Stimulated activated CD8-positive, alpha-beta memory T cell treated with anti-CD3 and anti-CD28 coated beads, Interleukin-4, amount 100 ng/mL, for 1 hour (primary cell): Measurements from ENCODE around the gene USP48.
"Not testable (repeated sequence)": the region's sequence is repeated elsewhere in the genome, so short reads cannot be mapped to it uniquely, and the experiment has no call there.

Source experiments
- DNase-seq, 2 donors: peaks; one replicate each; pipeline ENCODE4 v3.0.0-alpha.2; 2020; ENCODE audit warnings: low read depth in 2 of 2, low spot score in 1 of 2

The USP48 gene

DNA sequence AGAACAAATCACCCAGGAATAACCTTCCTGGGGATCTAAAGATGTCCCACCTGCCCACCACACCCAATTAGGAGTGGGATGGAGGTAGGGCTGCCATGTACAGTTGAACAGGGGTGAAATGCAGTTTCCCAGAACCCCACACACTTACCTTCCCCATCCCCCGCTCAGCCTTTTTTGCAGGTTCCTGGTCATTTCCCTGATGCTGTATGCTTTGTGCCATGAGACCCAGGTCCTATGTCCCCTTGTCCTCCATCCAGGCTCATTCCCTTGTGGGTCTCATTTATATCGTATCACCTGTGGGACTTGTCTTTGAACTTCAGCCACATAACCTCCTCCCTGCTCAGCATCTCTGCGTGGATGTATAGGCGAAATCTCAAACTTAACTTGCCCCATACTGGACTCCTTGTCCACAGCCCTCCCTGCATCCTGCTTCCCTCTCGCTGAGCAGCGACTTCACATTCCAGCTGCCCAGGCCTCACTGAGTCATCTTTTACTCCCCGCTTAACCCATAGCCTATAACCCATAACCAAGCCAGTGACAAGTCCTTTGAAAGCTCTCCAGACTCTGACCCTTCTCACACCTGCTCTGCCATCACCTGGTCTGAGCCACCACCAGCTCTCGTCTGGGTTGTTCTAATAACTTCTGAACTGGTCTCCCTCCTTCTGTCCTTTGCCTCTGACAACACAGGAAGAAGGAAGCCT is 33.8 kb upstream of the USP48 start:
- DNase-seq, result no peak

- DNase-seq, result no peak
Measured at GRCh38 chr1:21815724-21816321, 32.9 kb upstream of the USP48 start.

DNA sequence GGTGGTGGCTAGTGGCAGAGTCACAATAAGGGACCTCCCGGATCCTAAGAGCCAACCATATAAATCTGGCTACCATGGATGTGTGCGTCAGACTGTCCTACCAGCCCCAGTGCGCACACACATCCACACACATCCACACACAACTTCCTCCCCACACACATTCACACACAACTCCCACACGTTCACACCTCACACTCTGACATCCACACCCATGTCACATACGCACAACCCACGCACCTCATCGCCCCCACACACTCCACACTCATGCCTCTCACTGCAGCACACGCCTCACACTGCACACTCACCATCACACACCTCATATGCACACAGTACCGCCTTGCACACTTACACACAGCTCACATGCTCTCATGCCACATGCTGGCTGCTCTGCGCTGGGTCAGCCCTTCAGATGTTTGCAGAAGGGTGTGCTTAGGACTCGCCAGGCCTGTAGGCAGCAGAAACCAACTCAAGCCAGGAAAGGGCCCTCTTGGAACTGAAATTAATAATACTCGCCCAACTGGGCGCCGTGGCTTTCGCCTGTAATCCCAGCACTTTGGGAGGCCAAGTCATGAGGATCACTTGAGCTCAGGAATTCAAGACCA is 32.1 kb upstream of the USP48 start:
- no peak for DNase-seq

- DNase-seq, result no peak
Measured at GRCh38 chr1:21814241-21814918, 31.4 kb upstream of the USP48 start.

DNA sequence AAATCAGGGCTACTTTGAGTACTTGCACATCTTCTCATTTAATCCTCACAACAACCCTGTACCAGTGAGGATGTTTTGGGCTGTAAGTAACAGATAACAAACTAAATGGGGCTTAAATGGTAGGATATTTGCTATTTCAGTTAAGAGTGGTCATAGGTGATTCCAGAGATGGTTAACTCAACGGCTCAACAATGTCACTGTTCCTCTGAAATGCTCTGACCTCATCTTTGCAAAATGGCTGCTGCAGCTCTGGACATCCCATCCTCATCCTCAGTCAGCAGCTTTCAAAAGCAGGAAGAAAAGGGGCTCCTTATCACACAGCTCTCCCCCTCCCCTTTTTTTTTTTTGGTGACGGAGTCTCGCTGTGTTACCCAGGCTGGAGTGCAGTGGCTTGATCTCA is 30.6 kb upstream of the USP48 start:
- DNase-seq, result no peak

DNA sequence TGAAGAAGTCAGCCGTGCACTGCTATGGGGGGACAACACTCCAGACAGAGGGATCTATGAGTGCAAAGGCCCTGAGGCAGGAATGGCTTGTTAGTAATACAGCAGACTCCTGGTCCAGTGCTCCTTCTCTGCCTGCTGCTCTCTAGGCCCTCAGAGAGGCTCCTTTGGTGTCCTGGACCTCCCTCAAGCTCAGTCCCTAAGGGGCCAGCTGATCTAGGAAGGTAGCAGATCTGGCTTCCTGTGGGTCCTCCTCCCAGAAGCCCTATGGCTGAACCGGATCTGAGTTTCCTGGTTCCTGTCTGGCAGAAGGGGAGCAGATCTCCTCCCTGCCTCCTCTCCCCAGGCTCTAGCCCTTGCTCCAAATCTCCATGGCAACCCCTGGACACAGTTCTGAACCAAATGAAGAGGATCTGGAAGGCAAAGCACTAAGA is 28.9 kb upstream of the USP48 start, which contains the start of gene LDLRAD2:
Gene LDLRAD2, plus strand, starts transcription at position 391 of the 431 bp plus-strand sequence. CDS start 187 bp downstream, outside the sequence.
- no peak for DNase-seq

- DNase-seq, result no peak
Measured at GRCh38 chr1:21804536-21804935, 21.6 kb upstream of the USP48 start.

DNA sequence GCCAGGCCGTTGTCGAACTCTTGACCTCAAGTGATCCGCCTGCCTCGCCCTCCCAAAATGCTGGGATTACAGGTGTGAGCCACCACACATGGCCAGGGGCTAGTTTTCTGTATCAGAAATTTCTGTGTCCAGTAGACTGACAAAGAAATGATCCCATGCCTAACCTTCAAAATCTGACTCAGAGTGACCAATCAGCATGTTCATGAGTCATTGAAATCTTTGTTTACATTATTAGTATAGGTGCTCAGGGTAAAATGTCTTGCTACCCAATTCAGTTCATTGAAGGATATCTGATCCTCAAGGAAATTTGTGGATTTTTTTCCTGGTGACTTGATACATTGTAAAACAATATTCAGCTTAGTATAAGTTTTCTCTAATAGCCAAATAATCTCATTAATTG is 18.2 kb upstream of the USP48 start:
- DNase-seq, result no peak

GRCh38 chr1:21799730-21800129 is 16.8 kb upstream of the USP48 start:
- no peak for DNase-seq

DNA sequence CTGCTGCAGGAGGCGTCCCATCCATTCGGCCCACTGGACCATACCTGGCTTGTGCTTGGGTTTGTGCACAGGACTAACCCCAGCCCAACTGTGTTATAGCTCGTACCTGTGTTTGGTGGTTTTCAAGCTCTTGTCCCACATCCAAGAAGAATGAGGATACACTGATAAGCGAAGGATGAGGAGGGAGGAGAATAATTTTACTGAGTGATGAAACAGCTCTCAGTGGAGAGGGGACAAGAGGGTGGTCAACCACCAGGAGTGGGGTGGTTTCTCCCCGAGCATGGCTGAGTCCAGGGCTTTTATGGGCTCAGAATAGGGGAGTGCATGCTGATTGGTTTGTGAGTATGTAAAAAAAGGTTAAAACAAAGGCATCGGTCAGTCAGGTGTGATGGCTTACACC is 12.1 kb upstream of the USP48 start:
- DNase-seq, result no peak

DNA sequence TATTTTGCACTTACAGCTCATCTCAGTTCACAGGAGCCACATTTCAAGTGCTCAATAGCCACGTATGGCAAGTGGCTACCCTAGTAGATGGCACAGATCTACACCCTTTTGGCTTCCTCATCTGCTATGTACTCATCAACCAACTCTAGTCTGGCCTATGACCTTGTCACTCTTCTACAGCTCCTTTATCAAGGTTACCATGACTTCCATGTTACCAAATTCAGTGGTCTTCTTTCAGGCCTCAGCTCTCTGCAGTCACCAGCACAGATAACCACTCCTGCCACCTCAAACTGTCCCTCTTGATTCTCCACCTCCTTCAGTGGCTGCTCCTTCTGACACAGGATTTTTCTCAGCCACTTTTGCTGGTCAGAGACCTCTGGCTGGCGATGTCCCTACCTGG is 11.7 kb upstream of the USP48 start:
- no peak for DNase-seq

- no peak for DNase-seq
Measured at GRCh38 chr1:21793104-21793503, 10.2 kb upstream of the USP48 start.

- DNase-seq, result no peak
Measured at GRCh38 chr1:21786640-21787039, 3.7 kb upstream of the USP48 start.

GRCh38 chr1:21785764-21786163 is 2.8 kb upstream of the USP48 start:
- not testable (repeated sequence) for DNase-seq

DNA sequence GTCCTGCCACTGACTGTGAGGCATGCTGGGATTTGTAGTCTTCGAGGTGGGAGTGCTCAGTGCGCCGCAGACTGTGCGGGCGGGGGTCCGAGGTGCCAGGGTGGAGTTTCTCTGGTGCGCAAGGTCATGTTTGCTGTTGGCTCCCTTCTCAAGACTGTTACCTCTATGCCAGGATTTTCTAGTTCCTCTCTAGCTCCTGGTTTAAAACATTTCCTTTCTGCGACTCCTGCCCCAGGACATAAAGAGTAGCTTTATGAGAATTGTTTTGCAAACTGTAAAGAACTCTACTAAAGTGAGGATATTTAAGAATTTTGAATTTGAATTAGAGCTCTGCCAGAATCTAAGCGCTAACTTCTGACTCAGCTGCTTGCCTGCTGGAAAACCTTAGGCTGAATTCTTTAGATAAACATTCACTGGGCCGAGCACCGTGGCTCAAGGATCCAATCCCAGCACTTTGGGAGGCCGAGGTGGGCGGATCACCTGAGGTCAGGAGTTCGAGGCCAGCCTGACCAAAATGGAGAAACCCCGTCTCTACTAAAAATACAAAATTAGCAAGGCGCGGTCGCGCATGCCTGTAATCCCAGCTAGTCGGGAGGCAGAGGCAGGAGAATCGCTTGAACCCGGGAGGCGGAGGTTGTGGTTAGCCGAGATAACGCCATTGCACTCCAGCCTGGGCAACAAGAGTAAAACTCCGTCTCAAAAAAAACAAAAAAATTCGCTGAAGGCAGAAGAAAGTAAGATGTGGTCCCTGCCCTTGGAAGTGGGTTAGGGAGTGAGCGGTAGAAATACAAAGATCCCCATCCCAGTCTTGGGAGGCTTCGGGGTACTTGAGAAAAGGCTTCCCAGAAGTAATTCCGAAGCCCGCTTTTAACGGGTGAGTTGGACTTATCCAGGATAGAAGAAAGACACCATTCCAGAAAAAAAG is 992 bp upstream of the USP48 start:
- DNase-seq, result no peak

DNA sequence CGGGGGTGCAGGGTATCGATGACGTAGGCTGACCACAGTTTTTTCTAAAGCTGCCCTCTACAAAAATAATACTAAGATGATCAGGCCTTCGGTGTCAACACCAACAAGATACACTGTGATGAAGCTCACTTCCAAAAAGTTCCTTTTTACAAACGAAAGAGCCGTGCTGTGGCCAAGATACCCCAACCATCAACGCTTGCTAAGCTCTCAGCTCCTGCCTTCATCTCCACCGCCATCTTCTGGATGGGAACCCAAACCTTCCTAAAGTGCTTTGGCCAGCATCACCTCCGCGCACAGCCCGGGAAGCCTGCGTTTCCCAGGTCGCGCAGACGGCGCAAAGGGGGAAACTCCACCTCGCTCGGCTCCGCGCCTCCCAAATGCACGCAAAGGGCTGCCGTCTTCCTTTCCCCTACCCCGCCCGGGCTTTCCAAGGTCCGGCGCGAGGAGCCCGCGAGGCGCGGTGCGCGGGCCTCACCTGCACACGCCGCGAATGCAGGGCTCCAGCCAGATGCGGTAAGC is 541 bp downstream of the USP48 start:
- DNase-seq, result peak; percentile 15

GRCh38 chr1:21781815-21782348 is 1.1 kb downstream of the USP48 start:
- DNase-seq, result no peak

- no peak for DNase-seq
Measured at GRCh38 chr1:21779613-21780521, 3.1 kb downstream of the USP48 start.

DNA sequence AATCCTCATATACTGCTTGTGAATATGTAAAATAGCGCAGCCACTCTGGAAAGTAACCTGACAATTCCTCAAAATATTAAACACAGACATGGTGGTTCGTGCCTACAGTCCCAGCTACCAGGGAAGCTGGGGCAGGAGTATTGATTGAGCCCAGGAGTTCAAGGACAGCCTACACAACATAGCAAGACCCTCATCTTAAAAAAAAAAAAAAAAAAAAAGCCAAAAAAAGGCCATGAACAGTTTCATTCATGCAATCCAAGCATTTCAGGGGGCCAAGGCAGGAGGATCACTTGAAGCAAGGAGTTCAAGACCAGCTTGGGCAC is 4.6 kb downstream of the USP48 start:
- DNase-seq, result no peak
